SIG-M5 treated with dmso at 0.1 percent for 504 hours (cell line): ENCODE measurements around the gene B4GALNT4.
"Not testable (repeated sequence)": the region's sequence is repeated elsewhere in the genome, so short reads cannot be mapped to it uniquely, and the experiment has no call there.

Source experiments
- DNase-seq: peaks from one replicate; lab custom pipeline; 2025; ENCODE audit not compliant: unreplicated experiment; lab: John Stamatoyannopoulos, UW

Gene B4GALNT4

GRCh38 chr11:406796-407650 lies 37.7 kb downstream of the B4GALNT4 start:
- peak; percentile 82 for DNase-seq

GRCh38 chr11:407651-408123 lies 38.4 kb downstream of the B4GALNT4 start:
- DNase-seq: no peak

GRCh38 chr11:408154-409007 lies 39.1 kb downstream of the B4GALNT4 start:
- DNase-seq: no peak

GRCh38 chr11:409008-409599 lies 39.8 kb downstream of the B4GALNT4 start:
- no peak for DNase-seq

GRCh38 chr11:409600-410483 lies 40.5 kb downstream of the B4GALNT4 start:
- no peak for DNase-seq

- DNase-seq: not testable (repeated sequence)
These were observed 41.4 kb downstream of the B4GALNT4 start for GRCh38 chr11:410711-411110.

- not testable (repeated sequence) for DNase-seq
These were observed 42.2 kb downstream of the B4GALNT4 start for GRCh38 chr11:411520-411919.

GRCh38 chr11:412641-413119 lies 43.4 kb downstream of the B4GALNT4 start:
- no peak for DNase-seq

GRCh38 chr11:413120-414081 lies 44.1 kb downstream of the B4GALNT4 start:
- no peak for DNase-seq

- DNase-seq: no peak
These were observed 45.1 kb downstream of the B4GALNT4 start for GRCh38 chr11:414318-414857.

GRCh38 chr11:415640-416041 lies 46.3 kb downstream of the B4GALNT4 start:
- DNase-seq: no peak

- no peak for DNase-seq
These were observed 46.9 kb downstream of the B4GALNT4 start for GRCh38 chr11:416051-416756.

GRCh38 chr11:416757-417621 lies 47.7 kb downstream of the B4GALNT4 start:
- no peak for DNase-seq

GRCh38 chr11:417652-418342 lies 48.5 kb downstream of the B4GALNT4 start:
- no peak for DNase-seq

- DNase-seq: no peak
These were observed 49.3 kb downstream of the B4GALNT4 start for GRCh38 chr11:418343-419247.
